Superior temporal gyrus (tissue), 1 donor: Measurements from ENCODE around the gene ZC3H8.

Source experiments
- DNase-seq: peaks from one replicate; pipeline ENCODE4 v3.0.0-alpha.2; 2016; ENCODE audit errors: extremely low spot score

Gene ZC3H8

GRCh38 chr2:112195167-112195766 is 59.6 kb downstream of the ZC3H8 start:
- DNase-seq = no peak

- no peak for DNase-seq
Observed at GRCh38 chr2:112194482-112194881, 60.4 kb downstream of the ZC3H8 start.

- no peak for DNase-seq
Observed at GRCh38 chr2:112194028-112194427, 60.8 kb downstream of the ZC3H8 start.

GRCh38 chr2:112189001-112189556 is 65.8 kb downstream of the ZC3H8 start:
- no peak for DNase-seq

GRCh38 chr2:112187805-112188596 is 66.8 kb downstream of the ZC3H8 start:
- DNase-seq = no peak

- no peak for DNase-seq
Observed at GRCh38 chr2:112187046-112187715, 67.7 kb downstream of the ZC3H8 start.

- no peak for DNase-seq
Observed at GRCh38 chr2:112185131-112185530, 69.7 kb downstream of the ZC3H8 start.

GRCh38 chr2:112184121-112184520 is 70.7 kb downstream of the ZC3H8 start:
- DNase-seq = no peak

GRCh38 chr2:112183327-112184025 is 71.4 kb downstream of the ZC3H8 start:
- no peak for DNase-seq

- no peak for DNase-seq
Observed at GRCh38 chr2:112182581-112183034, 72.2 kb downstream of the ZC3H8 start.

GRCh38 chr2:112181571-112182290 is 73.1 kb downstream of the ZC3H8 start:
- DNase-seq = no peak

- DNase-seq = no peak
Observed at GRCh38 chr2:112175958-112176573, 78.8 kb downstream of the ZC3H8 start.

GRCh38 chr2:112175333-112175732 is 79.5 kb downstream of the ZC3H8 start:
- no peak for DNase-seq

- no peak for DNase-seq
Observed at GRCh38 chr2:112174383-112174782, 80.5 kb downstream of the ZC3H8 start.

GRCh38 chr2:112173646-112174319 is 81.1 kb downstream of the ZC3H8 start:
- no peak for DNase-seq

- no peak for DNase-seq
Observed at GRCh38 chr2:112170495-112170894, 84.3 kb downstream of the ZC3H8 start.

- no peak for DNase-seq
Observed at GRCh38 chr2:112168422-112169124, 86.3 kb downstream of the ZC3H8 start.

- DNase-seq = no peak
Observed at GRCh38 chr2:112166806-112167499, 87.9 kb downstream of the ZC3H8 start.

GRCh38 chr2:112165296-112165695 is 89.5 kb downstream of the ZC3H8 start:
- no peak for DNase-seq
